Lower lobe of right lung (tissue), 2 donors: Measurements from ENCODE around the gene ELF1. TPM values are rescaled to one million over a fixed set of nuclear protein-coding genes. Genes with fewer than 3 reads are reported as not detected.

Source experiments
- ATAC-seq, 2 donors: fragments of 200-7000 bp; cut with Tn5 transposase; one replicate each; pipeline ENCODE4 v1.9.1; 2020 to 2022; ENCODE audit warnings: mild to moderate bottlenecking in 2 of 2, moderate library complexity in 2 of 2
- DNase-seq: peaks from one replicate; pipeline ENCODE4 v3.0.0-alpha.2; 2020
- H3K27ac ChIP-seq: fragments of 200-600 bp; one replicate; pipeline ENCODE4 v1.8.0; 2022
- H3K27me3 ChIP-seq: fragments of 200-600 bp; one replicate; pipeline ENCODE4 v1.8.0; 2022; ENCODE audit warnings: low read depth
- H3K36me3 ChIP-seq: fragments of 200-600 bp; one replicate; pipeline ENCODE4 v1.8.0; 2022; ENCODE audit warnings: mild to moderate bottlenecking
- H3K4me1 ChIP-seq: fragments of 200-600 bp; one replicate; pipeline ENCODE4 v1.8.0; 2022
- H3K4me3 ChIP-seq: fragments of 200-600 bp; one replicate; pipeline ENCODE4 v1.8.0; 2022; ENCODE audit warnings: mild to moderate bottlenecking
- H3K9me3 ChIP-seq: fragments of 200-600 bp; one replicate; pipeline ENCODE4 v1.8.0; 2022
- CTCF ChIP-seq: fragments of 200-600 bp; IDR thresholded peaks from one replicate; pipeline ENCODE4 v1.8.0; 2022; ENCODE audit warnings: antibody characterized with exemption, mild to moderate bottlenecking
- intact Hi-C: fragments of 100-400 bp; cut with DNase I; formaldehyde crosslinking; loops from one replicate; pipeline ENCODE4 v1.11.0; 2022
- long read RNA-seq: library from polyadenylated mRNA; unstranded; transcript quantifications from one replicate; pipeline ENCODE4 v2.0.0, GENCODE V29; 2021
- total RNA-seq: library from RNA; stranded (reverse); fragmentation: NEBNext Ultra II Directional; extraction: Animal tissue kit (Norgen Biotek cat#: 25700); gene quantifications from one replicate; pipeline ENCODE4 v1.2.1, GENCODE V29; 2021
- donor health status: DM: no; HTN: yes; CAD: no; lungs with severe emphysema.

ELF1 gene
- total RNA-seq, result 98.1 TPM
- long read RNA-seq, transcript ELF1-205 (9 exons, 2,116 nt), result major isoform, 5 of 59 reads
- long read RNA-seq, partial matches to known transcripts, result 16 of 59 reads
- long read RNA-seq, other reads (novel, unspliced or antisense), result 36 of 59 reads

DNA sequence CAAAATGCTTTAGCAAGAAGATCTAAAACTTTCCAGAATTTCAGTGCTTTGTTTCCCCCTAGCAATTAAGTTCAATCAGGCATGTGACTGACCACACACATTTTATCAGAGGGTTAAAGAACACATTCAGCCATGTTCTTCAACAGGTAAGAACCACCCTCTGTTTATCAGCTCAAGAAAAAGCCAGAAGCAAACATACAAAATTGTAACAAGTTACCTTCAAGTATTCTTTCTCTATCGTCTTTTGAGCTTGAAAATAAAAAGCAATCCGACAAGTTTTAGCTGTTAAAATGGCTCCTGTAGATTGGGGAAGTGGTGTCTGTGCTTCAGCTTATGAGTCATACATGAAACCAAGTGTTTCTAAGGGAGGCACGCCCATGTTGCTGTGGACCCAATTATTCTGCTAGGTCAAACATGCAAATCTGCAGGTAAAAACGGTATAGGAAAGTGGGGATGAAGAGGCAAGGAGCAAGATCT is at the start of gene ELF1:
TSS of gene ELF1 (minus strand) at position 306 of the 477 bp plus-strand sequence. CDS start 37,262 bp downstream, outside the sequence.
- Histone ChIP-seq H3K4me3 (peak within 1 kb of the TSS; percentile 48), H3K36me3 (no peaks in the 10 kb centered on the region), H3K27ac (peak within 1 kb of the TSS; percentile 84), H3K27me3 (no peaks in the 10 kb centered on the region), H3K4me1 (peaks cover 29% of the 10 kb centered on the region), H3K9me3 (no peaks in the 10 kb centered on the region)
- intact Hi-C loops, result no loop called here
- TF ChIP-seq CTCF, result no peak
- ATAC-seq (peak; percentile 95 to 97), DNase-seq (peak; percentile 62)

- intact Hi-C loops, result no loop called here
- Histone ChIP-seq H3K4me3 (no peak overlapping the region), H3K27ac (no peak overlapping the region), H3K36me3 (peaks cover 51% of the 10 kb centered on the region), H3K9me3 (no peaks in the 10 kb centered on the region), H3K27me3 (no peaks in the 10 kb centered on the region), H3K4me1 (peaks cover 35% of the 10 kb centered on the region)
- DNase-seq (no peak), ATAC-seq (no peak)
- TF ChIP-seq CTCF, result no peak
These were observed 46.0 kb upstream of the ELF1 start for GRCh38 chr13:41065078-41065477.

DNA sequence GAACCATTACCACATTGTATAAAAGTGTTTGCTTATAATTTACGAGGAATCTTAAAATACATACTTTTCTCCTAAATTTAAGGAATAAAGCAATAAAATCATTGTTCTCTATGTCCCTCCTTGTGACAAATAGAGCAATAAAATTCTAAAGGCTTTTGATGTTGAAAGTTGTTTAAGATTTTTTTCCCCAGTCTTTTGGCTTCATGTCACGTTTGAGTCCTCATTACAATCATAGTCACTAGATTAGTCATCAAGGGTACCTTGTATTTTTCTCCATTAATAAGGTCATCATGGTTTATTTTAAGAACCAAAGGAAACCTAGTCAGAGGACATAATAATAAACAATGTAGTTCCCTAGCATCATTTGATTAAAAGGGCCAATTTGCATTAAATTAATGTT is 45.4 kb upstream of the ELF1 start:
- Histone ChIP-seq H3K9me3 (no peaks in the 10 kb centered on the region), H3K36me3 (peaks cover 45% of the 10 kb centered on the region), H3K4me3 (no peak overlapping the region), H3K27me3 (no peaks in the 10 kb centered on the region), H3K4me1 (peaks cover 35% of the 10 kb centered on the region), H3K27ac (no peak overlapping the region)
- intact Hi-C loops, result no loop called here
- TF ChIP-seq CTCF, result no peak
- DNase-seq (no peak), ATAC-seq (no peak)

GRCh38 chr13:41061914-41062837 is 43.1 kb upstream of the ELF1 start:
- no peak for DNase-seq
- ATAC-seq, result peak; percentile 49 to 62
- TF ChIP-seq CTCF, result no peak
- Histone ChIP-seq H3K27ac (peak overlapping the region; percentile 98), H3K9me3 (no peaks in the 10 kb centered on the region), H3K36me3 (peaks cover 22% of the 10 kb centered on the region), H3K27me3 (no peaks in the 10 kb centered on the region), H3K4me3 (peak overlapping the region; percentile 81), H3K4me1 (peaks cover 57% of the 10 kb centered on the region)
- intact Hi-C loops, result no loop called here

DNA sequence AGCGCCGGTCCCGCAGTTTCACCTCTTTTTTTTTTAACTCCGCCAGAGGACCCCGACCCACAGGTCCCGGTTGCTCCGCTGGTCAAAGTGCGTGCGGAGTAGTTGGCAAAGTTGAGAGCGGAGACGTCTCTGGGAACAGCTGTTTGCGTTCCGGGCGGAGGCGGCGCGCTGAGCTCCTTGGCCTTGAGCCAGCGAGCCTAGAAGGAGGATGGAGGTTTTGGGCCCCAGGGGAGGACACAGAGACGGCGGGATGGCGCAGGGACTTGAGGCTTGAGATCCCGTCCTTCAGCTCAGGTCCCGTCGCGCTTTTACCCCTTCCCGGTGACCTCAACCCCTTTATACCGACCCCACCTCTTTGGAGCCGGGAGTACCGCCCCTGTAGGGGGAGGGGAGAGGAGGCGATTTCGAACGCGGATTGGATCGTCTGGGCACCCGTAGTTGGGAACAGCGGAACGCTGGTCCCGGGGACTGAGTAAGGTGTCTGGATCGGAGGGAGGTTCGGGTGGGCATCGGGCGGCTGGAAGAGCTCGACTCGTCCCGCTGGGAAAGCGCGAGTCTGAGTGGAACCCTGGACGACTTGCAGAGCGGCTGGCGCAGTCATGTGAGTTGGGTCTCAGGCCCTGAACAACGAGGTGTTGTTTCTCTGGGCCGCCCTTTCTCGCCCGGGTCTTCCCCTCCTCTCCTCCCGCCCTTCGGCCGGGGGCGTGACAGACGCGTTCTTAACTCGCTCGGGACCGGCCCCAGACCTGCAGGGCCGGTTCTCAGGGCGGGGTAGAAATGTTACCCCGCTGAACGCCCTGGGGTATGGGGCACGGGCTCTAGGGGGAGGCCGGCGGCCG is 42.2 kb upstream of the ELF1 start, which contains the start of gene WBP4:
TSS of gene WBP4 (plus strand) at position 435 of the 839 bp plus-strand sequence. CDS start at position 600, 165 bp downstream.
- intact Hi-C loops, result no loop called here
- DNase-seq, result peak; percentile 96
- no peak for TF ChIP-seq CTCF
- no peaks in the 10 kb centered on the region for H3K27me3 ChIP-seq
- H3K4me1 ChIP-seq, result peaks cover 65% of the 10 kb centered on the region
- H3K27ac ChIP-seq, result peak within 1 kb of the TSS; percentile 98
- H3K9me3 ChIP-seq, result no peaks in the 10 kb centered on the region
- ATAC-seq, result peak; percentile 88 to 93
- peaks cover 13% of the 10 kb centered on the region for H3K36me3 ChIP-seq
- peak within 1 kb of the TSS; percentile 81 for H3K4me3 ChIP-seq
